NCI-H2227 (cell line): Measurements from ENCODE around the gene DCANP1.
"Not testable (repeated sequence)": the region's sequence is repeated elsewhere in the genome, so short reads cannot be mapped to it uniquely, and the experiment has no call there.

Source experiments
- DNase-seq: peaks from one replicate; lab custom pipeline; 2025; ENCODE audit not compliant: unreplicated experiment; lab: John Stamatoyannopoulos, UW

Gene DCANP1, protein sequence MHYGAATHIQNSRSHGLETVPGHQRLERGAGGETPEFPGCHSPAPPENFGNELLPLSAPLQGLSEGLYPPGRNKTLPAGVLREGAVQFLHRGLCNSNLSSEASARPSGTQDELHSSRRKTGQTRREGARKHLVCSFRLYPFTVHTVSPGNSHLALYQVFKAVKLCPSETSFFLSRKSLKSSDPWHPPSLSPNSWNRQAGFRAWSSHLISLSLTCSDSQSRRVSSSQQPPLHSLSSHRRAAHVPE

DNA sequence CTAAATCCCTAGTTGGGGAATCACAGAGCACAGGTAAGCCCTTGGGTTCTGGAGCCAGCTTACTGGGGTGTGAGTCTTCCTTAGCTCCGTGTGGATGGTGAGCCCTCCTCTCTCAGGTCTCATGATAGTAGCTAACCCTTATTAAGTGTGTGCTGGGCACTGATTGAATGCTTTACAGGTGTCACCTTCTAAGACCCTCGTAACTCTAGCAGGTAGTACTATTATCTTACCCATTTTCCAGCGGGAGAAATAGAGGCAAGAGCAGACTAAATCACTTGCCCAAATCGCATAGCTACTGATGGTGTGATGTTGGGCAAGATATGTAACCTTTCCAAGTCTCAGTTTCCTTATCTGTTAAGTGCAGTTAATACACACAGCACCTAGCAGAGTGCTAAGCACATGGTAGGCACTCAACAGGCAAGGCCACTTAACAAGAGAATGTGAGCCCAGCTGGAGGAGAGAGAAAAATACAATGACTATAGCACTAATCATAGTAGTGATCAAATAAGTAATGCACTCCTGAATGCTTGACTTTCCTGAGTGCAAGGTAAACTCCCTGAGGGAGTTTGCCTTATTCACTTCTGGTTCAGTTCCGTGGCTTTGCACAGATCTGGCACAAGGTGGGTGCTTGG is at the start of gene DCANP1:
Gene DCANP1 (minus strand): TSS at position 51 of the 632 bp plus-strand sequence. CDS start 240 bp downstream, outside the sequence.
- DNase-seq: no peak

DNA sequence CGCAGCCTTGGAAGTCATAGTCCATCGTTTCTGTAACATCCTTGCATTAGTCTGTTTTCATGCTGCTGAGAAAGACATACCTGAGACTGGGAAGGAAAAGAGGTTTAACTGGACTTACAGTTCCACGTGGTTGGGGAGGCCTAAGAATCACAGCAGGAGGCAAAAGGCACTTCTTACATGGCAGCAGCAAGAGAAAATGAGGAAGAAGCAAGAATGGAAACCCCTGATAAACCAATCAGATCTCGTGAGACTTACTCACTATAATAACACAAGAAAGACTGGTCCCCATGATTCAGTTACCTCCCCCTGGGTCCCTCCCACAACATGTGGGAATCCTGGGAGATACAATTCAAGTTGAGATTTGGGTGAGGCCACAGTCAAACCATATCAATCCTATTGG is 48.4 kb upstream of the DCANP1 start:
- DNase-seq: not testable (repeated sequence)

DNA sequence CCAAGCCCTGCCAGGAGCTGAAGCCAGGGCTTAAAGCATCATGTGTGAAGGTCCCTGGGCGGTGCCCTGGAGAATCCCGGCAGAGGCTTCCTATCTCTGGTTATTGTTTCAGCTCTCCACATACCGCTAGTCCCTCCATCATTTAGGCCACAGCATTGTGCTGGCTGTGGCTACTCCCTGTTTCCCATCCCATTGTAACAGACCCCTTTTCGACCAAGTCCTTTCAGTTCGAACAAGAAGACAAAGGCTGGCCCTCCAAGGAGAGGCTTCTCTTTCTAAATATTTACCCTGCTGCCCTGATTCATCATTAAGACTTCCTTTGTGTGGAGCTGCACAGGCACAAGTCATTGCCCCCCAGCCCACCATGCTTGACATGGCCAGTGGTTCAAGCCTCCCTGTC is 47.0 kb upstream of the DCANP1 start:
- no peak for DNase-seq

DNA sequence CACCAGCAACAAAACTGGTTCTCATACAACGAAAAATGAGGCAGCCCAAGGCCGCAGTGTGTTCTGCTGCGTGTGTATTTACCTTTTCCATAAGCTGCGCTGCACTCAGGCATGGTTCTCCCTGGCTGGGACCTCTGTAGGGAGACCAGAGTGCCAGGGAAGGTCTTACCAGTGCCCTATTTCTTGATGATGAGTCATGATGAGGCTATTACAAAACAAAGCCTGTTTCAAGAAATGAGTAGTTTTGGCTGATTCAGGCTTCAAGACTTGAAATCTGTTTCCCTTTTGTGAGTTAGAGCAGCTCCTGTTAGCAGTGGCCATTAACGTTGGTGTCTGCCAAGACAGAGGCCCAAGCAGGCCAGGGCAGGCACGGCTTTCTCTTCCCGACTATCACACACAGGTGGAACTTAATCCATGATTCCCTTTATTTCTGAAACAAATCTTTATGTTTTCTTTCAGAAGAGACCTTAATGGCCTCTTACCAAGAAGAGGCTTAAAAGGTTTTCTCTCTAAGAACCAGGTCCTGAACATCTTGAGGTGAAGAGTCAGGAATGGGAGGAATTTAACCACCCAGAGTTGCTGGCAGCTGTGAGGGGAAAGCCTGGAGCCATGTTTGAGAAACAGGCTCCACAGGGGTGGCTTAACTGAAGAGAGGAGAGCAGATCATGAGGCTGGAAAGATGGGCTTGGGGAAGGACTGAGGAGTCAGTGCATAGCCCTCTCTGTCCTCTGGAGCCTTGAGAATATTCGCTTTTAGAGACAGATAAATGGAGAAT is 46.4 kb upstream of the DCANP1 start:
- DNase-seq: no peak

DNA sequence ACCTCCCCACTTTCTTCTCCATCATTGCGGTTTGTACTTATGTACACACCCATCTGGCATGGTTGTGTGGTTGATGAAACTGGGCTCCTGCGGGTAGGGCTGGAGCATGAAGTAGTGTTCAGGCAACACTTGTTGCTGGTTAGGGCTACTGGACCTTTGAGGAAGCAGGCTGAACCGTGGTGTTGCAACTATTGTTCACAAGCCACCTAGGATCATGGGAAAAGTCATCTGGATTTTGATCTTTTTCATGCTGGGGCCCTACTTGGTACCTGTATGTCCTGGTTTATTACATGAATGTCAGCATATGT is 45.1 kb upstream of the DCANP1 start:
- no peak for DNase-seq

DNA sequence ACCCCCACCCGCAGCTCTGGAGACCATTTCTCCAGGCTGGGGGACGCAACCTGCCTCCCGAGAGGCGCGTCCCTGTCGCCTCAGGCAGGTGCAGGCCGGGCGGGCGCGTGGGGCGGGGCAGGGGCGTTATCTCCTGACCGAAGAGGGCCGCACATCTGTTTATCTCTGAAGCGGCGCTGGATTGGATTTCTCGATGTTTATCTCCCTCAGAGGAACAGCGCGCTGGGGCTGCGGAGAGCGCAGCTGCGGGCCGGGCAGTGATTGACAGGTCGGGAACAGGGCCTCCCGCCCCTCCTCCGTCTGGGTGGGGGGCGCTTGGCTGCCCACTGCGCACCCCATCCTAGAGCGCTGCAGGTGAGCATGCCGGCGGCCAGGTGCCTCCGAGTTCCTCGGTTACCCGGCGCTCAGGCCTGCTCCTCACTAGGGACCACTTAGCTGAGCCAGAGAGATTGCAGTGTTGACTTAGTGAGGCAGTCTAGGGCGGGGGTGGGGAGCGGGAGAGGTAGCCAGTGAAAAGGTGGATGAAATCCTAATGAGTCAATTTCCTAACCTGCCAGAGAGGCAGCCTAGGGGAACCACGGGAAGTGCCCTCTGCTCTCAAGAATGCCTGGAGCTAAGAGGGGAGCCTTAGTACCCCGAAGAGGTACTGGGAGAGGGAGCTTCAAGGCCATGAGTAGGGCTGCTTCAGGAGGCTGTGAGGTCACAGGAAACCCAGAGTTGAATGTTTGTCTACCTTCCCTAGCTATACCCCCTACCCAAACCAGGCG is 44.6 kb upstream of the DCANP1 start:
- peak; percentile 60 for DNase-seq

DNA sequence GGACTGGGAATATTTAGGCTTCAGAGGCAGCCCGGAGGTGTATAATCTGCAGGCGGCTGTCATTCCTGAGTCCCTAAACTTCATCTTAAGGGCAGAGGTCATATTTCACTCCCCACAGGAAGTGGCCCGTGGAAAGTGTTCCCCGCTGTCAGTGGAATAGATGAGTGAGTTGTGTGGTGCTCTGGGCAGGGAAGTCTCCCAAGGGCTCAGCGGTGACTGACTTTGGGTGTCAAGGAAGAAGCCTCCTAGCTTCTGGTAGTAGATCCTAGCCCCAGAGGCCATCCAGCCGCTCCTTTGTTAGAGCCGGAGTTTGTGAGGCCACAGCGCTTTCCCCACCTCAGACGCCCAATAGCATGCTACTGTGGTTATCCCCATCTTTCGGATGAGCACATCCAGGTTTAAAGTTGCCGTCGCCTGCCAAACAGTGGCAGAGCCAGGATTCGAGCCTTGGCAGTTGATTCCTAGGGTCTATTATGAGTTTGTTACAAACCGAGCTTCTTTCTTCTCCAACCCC is 43.9 kb upstream of the DCANP1 start:
- DNase-seq: no peak

DNA sequence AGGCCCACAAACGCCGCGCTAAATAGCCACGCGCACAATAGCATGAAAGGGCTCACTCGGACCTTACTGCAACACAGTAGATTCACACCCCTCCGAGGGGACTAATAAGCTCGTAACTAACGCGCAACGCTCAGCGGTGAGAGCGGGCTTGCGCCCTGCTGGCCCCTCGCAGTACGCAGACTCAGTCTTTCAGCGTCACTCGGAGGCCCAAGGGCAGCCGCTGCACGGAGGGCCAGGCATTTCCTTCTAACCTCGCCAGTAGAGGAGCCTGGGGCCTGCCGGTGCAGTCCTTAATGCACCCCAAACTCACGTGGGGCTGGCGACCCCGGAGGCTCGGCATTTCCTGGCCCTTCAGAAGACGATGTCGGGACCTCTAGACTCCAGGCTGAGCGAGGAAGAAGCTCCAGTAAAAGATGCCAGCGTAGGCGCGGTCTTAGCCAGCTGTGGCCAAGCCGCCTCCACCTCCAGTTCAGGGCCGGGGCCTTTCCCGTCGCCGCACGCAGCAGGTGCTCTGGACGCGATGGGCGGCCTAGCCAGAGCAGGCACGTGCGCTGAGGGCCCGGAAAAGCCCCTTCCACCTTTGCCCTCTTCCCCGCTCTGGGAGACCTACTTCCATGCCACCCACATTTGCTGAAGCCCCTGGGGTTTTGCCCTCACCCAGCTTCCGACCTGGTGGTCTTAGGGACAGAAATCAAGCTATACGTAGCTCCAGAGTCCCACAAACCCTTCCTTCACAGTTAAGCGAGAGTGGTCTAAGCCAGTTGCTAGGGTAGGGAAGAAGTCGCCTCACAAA is 43.3 kb upstream of the DCANP1 start:
- no peak for DNase-seq

DNA sequence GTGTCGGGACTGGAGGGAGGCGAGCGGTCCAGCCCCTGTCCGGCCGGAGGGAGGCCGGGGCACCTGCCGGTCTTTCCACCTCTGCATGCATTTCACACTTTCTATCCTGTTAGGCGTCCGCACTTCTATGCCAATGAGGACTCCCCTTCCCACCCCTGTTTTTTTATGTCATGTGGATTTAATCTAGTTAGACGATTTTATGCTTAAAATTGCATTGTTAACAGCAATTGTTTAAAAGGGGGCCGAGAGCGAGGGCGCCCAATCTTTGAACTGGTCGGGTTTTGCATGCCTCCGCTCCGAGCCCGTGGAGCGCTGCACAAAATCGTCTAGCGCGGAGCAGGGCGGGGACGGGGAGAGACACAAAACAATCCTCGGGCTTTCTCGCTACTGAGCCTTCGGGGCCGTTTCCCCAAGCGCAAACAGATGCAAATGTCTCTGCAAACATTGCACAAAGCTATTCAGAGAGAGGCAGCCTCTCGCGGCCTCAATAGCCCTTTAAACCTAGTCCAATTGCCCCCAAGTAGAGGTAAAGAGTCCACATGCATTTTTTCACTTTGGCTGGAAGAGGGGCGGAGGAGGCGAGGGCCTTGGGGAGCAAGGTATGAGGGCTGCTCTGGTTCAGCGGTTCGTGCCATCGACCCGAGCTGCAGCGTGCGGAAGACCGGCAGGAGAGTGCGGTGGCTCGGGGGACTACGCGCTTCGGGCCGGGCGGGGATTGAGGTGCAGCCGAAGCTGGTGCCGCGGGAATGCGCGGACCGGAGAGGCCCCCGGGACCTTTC is 42.5 kb upstream of the DCANP1 start:
- no peak for DNase-seq

DNA sequence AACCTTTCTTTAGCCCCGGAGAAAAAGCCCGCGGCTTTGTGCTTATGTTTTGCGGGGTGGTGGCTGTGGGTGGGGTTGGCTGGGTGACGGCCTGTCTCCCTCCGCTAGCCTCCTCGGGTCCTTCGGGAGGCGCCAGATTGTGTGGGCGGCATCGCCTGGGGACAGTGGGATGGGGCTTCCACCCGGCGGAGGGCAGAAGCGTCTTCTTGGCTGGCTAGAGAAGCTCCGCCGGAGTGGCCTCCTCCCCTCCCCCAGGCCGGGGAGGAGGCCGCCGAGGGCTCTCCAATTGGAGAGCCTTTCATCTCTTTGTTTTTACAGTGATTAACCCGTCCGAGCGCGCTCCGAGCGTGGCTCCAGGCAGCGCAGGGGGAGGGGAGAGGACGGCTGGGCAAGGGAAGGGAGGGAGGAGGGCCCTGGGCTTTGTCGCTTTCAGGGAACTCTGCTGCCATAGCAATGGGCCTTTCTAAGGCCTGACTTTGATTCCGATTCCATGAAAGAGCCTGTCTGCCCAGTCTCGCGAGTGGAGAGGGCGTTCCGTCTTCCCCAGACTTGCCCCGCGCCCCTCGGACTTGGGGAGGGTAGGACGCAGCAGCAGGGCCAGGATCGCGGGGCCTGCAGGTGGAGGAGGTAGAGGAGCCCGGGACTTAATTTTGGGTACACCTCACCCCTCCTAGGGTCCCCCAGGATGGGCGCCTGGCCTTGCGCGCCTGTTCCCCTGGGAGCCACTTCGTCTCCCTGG is 41.7 kb upstream of the DCANP1 start:
- peak; percentile 91 for DNase-seq

DNA sequence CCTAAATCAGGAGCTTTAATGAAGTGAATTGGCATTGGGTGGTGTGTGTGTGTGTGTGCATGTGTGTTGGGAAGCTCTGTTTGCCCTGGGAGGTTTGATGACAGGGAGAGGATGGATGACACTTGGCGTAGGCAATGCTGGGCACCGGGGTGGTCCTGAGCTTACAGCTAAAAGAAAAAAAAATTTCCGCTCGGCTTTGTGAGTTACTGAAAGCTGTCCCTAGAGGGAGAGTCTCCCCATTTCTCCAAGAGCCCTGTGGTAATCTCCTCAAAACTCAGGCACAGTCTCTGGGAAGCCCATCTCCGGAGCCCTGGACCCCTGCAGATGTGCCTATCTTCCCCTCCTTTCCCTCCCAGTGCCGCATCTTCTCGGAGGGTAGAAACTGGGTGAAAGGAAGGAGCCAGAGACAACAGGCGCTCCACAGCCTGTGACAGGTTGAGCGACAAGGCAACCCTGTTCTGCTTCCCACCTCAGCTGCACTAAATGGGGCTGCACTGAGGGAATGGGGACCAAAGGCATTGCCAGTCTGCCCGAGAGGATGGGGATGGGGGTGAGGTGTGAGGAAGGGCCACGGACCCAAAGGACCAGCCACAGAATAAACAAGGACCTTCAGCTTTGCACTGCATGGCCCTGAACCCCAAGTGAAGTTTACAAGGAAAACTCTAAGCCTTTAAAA is 40.8 kb upstream of the DCANP1 start:
- peak; percentile 11 for DNase-seq

DNA sequence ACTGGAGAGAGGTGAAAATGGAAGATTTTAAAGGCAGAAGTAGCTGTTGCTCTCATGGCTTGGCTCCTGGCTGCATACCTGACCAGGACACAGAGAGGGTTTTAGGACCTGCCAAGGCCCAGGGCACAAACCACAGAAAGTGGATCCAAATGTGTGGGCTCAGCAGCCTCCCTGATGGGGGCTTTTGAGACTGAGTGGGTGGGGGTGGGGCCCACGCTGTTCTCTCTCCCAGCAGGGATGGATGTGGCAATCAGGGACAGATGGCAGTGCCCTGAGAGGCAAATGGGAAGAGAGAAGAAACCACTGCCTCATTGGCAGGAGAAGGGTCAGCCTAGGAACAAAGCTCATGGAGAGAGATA is 39.9 kb upstream of the DCANP1 start:
- no peak for DNase-seq

DNA sequence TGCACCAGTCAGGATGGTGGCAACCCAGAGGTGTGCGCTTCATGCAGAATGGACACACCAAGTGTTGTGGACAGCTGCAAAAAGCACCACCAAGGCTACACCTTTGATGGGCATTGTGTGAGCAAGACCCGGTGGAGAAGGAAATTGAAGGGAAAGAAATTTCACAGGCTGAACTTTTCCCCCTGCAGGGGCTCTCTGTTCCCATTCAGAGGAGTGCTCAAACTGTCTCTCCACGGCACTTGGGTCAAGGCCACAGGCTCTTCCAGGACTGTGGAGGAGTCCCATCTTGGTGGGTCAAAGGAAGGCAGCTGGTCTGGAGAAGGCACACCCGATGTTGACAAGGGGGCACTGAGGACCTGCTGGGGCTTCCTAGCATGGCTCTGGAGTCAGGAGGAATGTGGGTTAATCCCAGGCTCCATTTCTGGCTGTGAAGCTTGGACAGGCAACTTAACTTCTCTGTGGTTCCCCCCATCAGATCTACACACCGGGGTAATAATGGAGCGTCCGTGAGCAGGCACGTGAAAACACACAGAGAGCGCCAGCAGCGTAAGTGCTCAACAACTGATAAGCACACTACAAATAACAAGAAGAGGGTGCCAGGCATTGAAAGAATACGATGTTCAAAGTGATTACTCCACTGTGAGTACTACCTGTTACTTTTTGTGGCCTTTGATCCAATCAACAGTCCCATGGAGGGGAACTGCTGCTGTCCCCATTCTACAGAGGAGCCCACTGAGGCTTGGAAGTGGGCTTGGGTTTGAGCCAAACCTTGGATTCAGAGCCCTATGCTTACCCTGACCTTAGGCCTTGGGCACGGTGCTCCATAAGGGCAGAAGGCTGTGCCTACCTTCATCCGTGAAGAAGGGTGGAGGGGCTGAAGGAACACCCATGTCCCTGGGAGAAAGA is 39.2 kb upstream of the DCANP1 start:
- DNase-seq: no peak

DNA sequence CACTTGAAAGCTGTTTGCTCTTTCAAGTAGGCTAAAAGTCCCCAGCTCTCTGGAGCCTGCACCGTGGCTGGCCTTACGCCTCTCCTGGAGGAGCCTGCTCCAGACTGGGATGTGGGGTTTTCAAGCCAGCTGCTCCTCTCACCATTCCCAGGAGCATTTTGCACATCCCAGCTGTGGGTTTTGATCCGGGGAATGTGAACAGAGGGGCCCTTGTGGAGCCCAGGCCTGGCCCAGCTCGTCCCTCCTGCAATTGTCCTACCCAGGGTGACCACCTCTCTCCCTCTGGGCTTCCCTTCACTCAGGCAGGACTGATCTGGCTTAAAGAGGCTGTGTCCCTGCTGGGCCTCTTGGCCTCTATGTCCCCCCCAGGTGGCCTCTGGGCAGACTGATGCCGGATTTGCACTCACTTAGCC is 37.5 kb upstream of the DCANP1 start:
- peak; percentile 41 for DNase-seq

DNA sequence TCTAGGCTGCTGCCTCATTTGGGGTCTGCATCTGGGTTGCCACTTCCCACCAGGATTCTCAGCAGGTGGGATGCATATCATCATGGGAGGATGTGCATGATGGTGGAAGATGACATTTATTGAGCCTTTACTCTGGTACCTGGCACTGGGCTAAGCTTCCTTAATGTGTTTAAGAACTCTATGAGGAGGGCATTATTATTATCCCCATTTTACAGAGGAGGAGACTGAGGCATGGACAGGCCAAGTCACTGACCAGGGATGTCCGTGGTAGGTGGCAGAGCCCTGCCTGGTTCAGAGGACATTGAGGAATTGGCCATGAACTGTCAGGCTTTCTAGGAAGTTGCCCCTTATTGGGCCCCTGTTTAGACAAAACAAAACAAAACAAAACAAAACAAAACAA is 36.1 kb upstream of the DCANP1 start:
- DNase-seq: no peak

DNA sequence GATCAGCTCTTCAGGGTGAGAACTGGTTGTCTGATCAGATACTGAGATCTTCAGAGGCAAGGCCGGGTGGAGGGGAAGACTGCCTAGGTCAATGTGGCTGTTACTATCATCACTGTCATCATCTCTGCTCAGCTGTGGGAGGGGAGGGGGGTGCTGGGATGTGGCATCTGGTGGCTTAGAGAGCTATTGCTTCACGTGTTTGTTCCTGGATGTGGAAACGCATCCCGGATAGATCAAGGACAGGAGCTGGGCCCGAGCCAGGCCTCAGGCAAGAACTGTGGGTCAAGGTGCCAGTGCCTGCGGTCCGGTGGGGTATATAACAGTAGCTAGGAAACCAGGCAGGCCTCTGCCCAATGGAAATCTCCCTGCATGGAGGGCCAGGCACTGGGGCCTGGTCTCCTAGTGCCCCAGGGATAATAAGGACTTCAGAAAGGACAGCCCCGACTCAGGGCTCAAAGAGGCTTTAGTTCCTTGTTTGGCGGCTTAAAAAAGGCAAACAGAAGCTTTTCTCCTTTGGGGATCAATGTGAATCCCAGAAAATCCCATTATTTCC is 35.3 kb upstream of the DCANP1 start:
- DNase-seq: no peak

DNA sequence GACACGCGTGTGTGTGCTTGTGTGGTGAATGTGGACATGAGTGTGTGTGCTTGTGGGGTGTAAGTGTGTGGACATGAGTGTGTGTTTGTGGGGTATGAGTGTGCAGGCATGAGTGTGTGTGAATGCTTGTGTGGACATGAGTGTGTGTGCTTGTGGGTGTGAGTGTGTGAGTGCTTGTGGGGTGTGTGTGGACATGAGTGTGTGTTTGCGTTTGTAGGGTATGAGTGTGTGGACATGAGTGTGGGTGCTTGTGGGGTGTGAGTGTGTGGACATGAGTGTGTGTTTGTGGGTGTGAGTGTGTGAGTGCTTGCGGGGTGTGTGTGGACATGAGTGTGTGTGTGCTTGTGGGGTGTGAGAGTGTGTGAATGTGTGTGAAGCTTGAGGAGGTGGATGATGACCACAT is 34.8 kb upstream of the DCANP1 start:
- DNase-seq: no peak
